Liver (tissue), 9 donors: ENCODE results near the gene EXOC3. TPM values are rescaled to one million over a fixed set of nuclear protein-coding genes. Genes with fewer than 3 reads are reported as not detected.

Experiments
- DNase-seq: peaks from one replicate; pipeline ENCODE4 v3.0.0-alpha.2; 2017; ENCODE audit warnings: low spot score
- H3K27ac ChIP-seq, 2 donors: one replicate each; pipeline ENCODE4 v1.7.0; 2013; ENCODE audit warnings: inconsistent platforms in 2 of 2, low read length in 2 of 2, control low read depth in 1 of 2, low read depth in 1 of 2, mild to moderate bottlenecking in 1 of 2
- H3K27me3 ChIP-seq, 4 donors: one replicate each; pipeline versions ENCODE4 v1.6.1 to v1.7.0; 2013; ENCODE audit warnings: low read length in 3 of 4, inconsistent platforms in 1 of 4, mild to moderate bottlenecking in 1 of 4, moderate library complexity in 1 of 4; ENCODE audit not compliant: control insufficient read depth in 4 of 4, insufficient read depth in 4 of 4
- H3K36me3 ChIP-seq, 4 donors: one replicate each; pipeline versions ENCODE4 v1.6.1 to v1.7.0; 2013; ENCODE audit warnings: low read length in 3 of 4, mild to moderate bottlenecking in 3 of 4, low read depth in 1 of 4, moderate library complexity in 1 of 4; ENCODE audit not compliant: control insufficient read depth in 4 of 4, insufficient read depth in 3 of 4
- H3K4me1 ChIP-seq, 4 donors: one replicate each; pipeline versions ENCODE4 v1.6.1 to v1.7.0; 2013; ENCODE audit warnings: low read length in 3 of 4, mild to moderate bottlenecking in 3 of 4, moderate library complexity in 1 of 4; ENCODE audit not compliant: control insufficient read depth in 4 of 4, insufficient read depth in 4 of 4
- H3K4me3 ChIP-seq, 3 donors: one replicate each; pipeline versions ENCODE4 v1.6.1 to v1.7.0; 2013; ENCODE audit warnings: low read length in 3 of 3, control low read depth in 1 of 3, low read depth in 1 of 3, mild to moderate bottlenecking in 1 of 3
- H3K9ac ChIP-seq, 2 donors: one replicate each; pipeline ENCODE4 v1.7.0; 2013; ENCODE audit warnings: low read length in 2 of 2, mild to moderate bottlenecking in 2 of 2, moderate library complexity in 2 of 2, control low read depth in 1 of 2, low read depth in 1 of 2
- H3K9me3 ChIP-seq, 4 donors: one replicate each; pipeline versions ENCODE4 v1.6.1 to v1.7.0; 2013; ENCODE audit warnings: low read length in 3 of 4; ENCODE audit not compliant: control insufficient read depth in 4 of 4
- ATF3 ChIP-seq: IDR thresholded peaks from 2 replicates; pipeline ENCODE4 v1.6.1; 2016; ENCODE audit warnings: antibody characterized with exemption
- CTCF ChIP-seq: fragments of 150-350 bp; IDR thresholded peaks from 2 replicates; pipeline ENCODE4 v1.5.1; 2017; ENCODE audit warnings: improper control_type of control experiment, low read depth, low read length; ENCODE audit not compliant: missing input control
- EGR1 ChIP-seq, 2 donors: IDR thresholded peaks; 2 replicates each; pipeline ENCODE4 v1.6.1; 2016 to 2018; ENCODE audit warnings: antibody characterized with exemption in 2 of 2, low read depth in 2 of 2
- FOXA1 ChIP-seq: IDR thresholded peaks from 2 replicates; pipeline ENCODE4 v1.6.1; 2016; ENCODE audit warnings: antibody characterized with exemption
- GABPA ChIP-seq, 2 donors: IDR thresholded peaks in 1 of 2; conservative IDR thresholded peaks in 1 of 2; 2 replicates each; pipeline ENCODE4 v1.6.1; 2016; ENCODE audit warnings: antibody characterized with exemption in 2 of 2, mild to moderate bottlenecking in 1 of 2, moderate library complexity in 1 of 2
- HNF4A ChIP-seq, 2 donors: conservative IDR thresholded peaks; 2 replicates each; pipeline ENCODE4 v1.6.1; 2016; ENCODE audit warnings: antibody characterized with exemption in 2 of 2, mild to moderate bottlenecking in 2 of 2
- JUND ChIP-seq, 2 donors: IDR thresholded peaks; 2 replicates each; pipeline ENCODE4 v1.6.1; 2016; ENCODE audit warnings: antibody characterized with exemption in 2 of 2
- RAD21 ChIP-seq, 2 donors: IDR thresholded peaks; 2 replicates each; pipeline ENCODE4 v1.6.1; 2016; ENCODE audit warnings: antibody characterized with exemption in 2 of 2, mild to moderate bottlenecking in 2 of 2
- REST ChIP-seq: IDR thresholded peaks from 2 replicates; pipeline ENCODE4 v1.6.1; 2016; ENCODE audit warnings: antibody characterized with exemption, mild to moderate bottlenecking
- RXRA ChIP-seq, 2 donors: IDR thresholded peaks; 2 replicates each; pipeline ENCODE4 v1.6.1; 2017 to 2018; ENCODE audit warnings: antibody characterized with exemption in 2 of 2, mild to moderate bottlenecking in 1 of 2
- ZBTB33 ChIP-seq: IDR thresholded peaks from 2 replicates; pipeline ENCODE4 v1.6.1; 2016; ENCODE audit warnings: antibody characterized with exemption
- WGBS: extraction: QIAGEN DNeasy Blood & Tissue Kit; methylation state at CpG from one replicate; pipeline ENCODE4 v1.1.7; 2013; 5-methylcytosine and 5-hydroxymethylcytosine counted together
- polyA plus RNA-seq, 2 donors: library from polyadenylated mRNA; stranded (reverse) in 1 of 2; unstranded in 1 of 2; fragments of 200-250 nt in 1 of 2; fragments of >200 nt in 1 of 2; fragmentation: Nextera tagmentation in 1 of 2; extraction: Ambion mirVana in 1 of 2; gene quantifications; one replicate each; pipeline versions ENCODE4 v1.2.1 to v1.2.3, GENCODE V29; 2013 to 2015
- total RNA-seq, 2 donors: library from RNA; depleted of rRNA; stranded (reverse); fragments of >200 nt; gene quantifications; one replicate each; pipeline ENCODE4 v1.2.3, GENCODE V29; 2014
- donor health status: healthy.
- donor health status: healthy.
- donor health status: healthy.
- donor health status: healthy.
- donor health status: healthy.

The EXOC3 gene
- total and polyA plus RNA-seq, 4 donors, result 12.4 to 23.9 (median 18.5) TPM

GRCh38 chr5:430214-430925 is 12.6 kb upstream of the EXOC3 start (continued):
- no peak for TF ChIP-seq REST
- no peak for TF ChIP-seq RXRA (IDR thresholded peaks at IDR 0.05)
- no peak for TF ChIP-seq RAD21 (IDR thresholded peaks at IDR 0.05)
- TF ChIP-seq ATF3, result no peak
- no peak for TF ChIP-seq EGR1 (IDR thresholded peaks at IDR 0.05; ENCODE audit: low read depth in 2 of 2)
- TF ChIP-seq JUND (IDR thresholded peaks at IDR 0.05), result no peak
- no peak for TF ChIP-seq GABPA (IDR thresholded peaks at IDR 0.05 in 1 of 2, conservative IDR thresholded peaks at IDR 0.05 in 1 of 2)

GRCh38 chr5:431001-431710 is 11.8 kb upstream of the EXOC3 start:
- Histone ChIP-seq H3K9ac (no peak overlapping the region), H3K4me1 (no peaks in the 10 kb centered on the region), H3K4me3 (no peak overlapping the region), H3K36me3 (no peaks in the 10 kb centered on the region), H3K27me3 (peaks cover 0 to 2% (median 0%) of the 10 kb centered on the region in 4 donors), H3K27ac (no peak overlapping the region), H3K9me3 (no peaks in the 10 kb centered on the region)
- TF ChIP-seq HNF4A (conservative IDR thresholded peaks at IDR 0.05), result no peak
- peak; percentile 36 for TF ChIP-seq CTCF
- TF ChIP-seq JUND (IDR thresholded peaks at IDR 0.05), result no peak
- no peak for TF ChIP-seq FOXA1
- no peak for TF ChIP-seq RXRA (IDR thresholded peaks at IDR 0.05)
- peak; percentile 49 to 72 for TF ChIP-seq RAD21 (IDR thresholded peaks at IDR 0.05)
- WGBS, result 46% methylated on average over 18 of the region's 18 CpGs
- no peak for DNase-seq

GRCh38 chr5:431711-432050 is 11.3 kb upstream of the EXOC3 start:
- no peak overlapping the region for H3K27ac ChIP-seq
- H3K36me3 ChIP-seq, result no peaks in the 10 kb centered on the region
- no peaks in the 10 kb centered on the region for H3K4me1 ChIP-seq
- 96% methylated on average over 4 of the region's 4 CpGs for WGBS
- DNase-seq, result no peak
- no peak overlapping the region for H3K9ac ChIP-seq
- no peak overlapping the region for H3K4me3 ChIP-seq
- peaks cover 0 to 2% (median 0%) of the 10 kb centered on the region in 4 donors for H3K27me3 ChIP-seq
- H3K9me3 ChIP-seq, result no peaks in the 10 kb centered on the region
- no peak for TF ChIP-seq ZBTB33
- no peak for TF ChIP-seq RAD21 (IDR thresholded peaks at IDR 0.05)
- no peak for TF ChIP-seq GABPA (IDR thresholded peaks at IDR 0.05 in 1 of 2, conservative IDR thresholded peaks at IDR 0.05 in 1 of 2)
- TF ChIP-seq ATF3, result no peak
